H1 (cell line): Measurements from ENCODE around the gene EXOC6. TPM values are rescaled to one million over a fixed set of nuclear protein-coding genes. Genes with fewer than 3 reads are reported as not detected.
A peak's percentile ranks its signal among the peaks of the same experiment; 100 is the strongest.

Experiments used
- CTCF ChIA-PET: fragments of 300-600 bp; sonication (Branson Sonifier 250); formaldehyde crosslinking; loops from one replicate; lab custom pipeline; 2021; ENCODE audit not compliant: partially characterized antibody; lab: Charles Lee
- POLR2A ChIA-PET: fragments of 300-600 bp; sonication (Branson Sonifier 250); formaldehyde crosslinking; loops from one replicate; lab custom pipeline; 2021; ENCODE audit warnings: inconsistent platforms; ENCODE audit not compliant: partially characterized antibody; lab: Charles Lee
- DNase-seq, 2 experiments: peaks; one replicate each; pipeline versions ENCODE4 v3.0.0 to v3.0.0-alpha.2; 2010 to 2022; ENCODE audit warnings: low spot score in 2 of 2, low read depth in 1 of 2, mixed read lengths in 1 of 2
- FAIRE-seq: peaks from 2 replicates; lab custom pipeline; 2011; peaks lifted over from hg19 to GRCh38; lab: Jason Lieb, UNC
- H2AFZ ChIP-seq: 2 replicates; pipeline ENCODE4 v1.8.1; 2012; ENCODE audit warnings: low read length, inconsistent platforms
- H2AK5ac ChIP-seq: 2 replicates; pipeline ENCODE4 v1.6.1; 2013; ENCODE audit warnings: low read depth, low read length
- H2BK120ac ChIP-seq: replicated peaks from 2 replicates; pipeline ENCODE3; 2013; ENCODE audit warnings: low read depth, low read length, inconsistent platforms
- H2BK12ac ChIP-seq: 2 replicates; pipeline ENCODE4 v1.6.1; 2013; ENCODE audit warnings: low read depth, low read length
- H2BK15ac ChIP-seq: 2 replicates; pipeline ENCODE4 v1.6.1; 2013; ENCODE audit warnings: low read length
- H2BK20ac ChIP-seq: 2 replicates; pipeline ENCODE4 v1.6.1; 2013; ENCODE audit warnings: low read length
- H2BK5ac ChIP-seq: 2 replicates; pipeline ENCODE4 v1.6.1; 2013; ENCODE audit warnings: low read depth, low read length
- H3K14ac ChIP-seq: 2 replicates; pipeline ENCODE4 v1.6.1; 2013; ENCODE audit warnings: inconsistent platforms; ENCODE audit not compliant: insufficient read length
- H3K18ac ChIP-seq: 2 replicates; pipeline ENCODE4 v1.6.1; 2013; ENCODE audit warnings: low read length; ENCODE audit errors: extremely low read depth
- H3K23ac ChIP-seq: 2 replicates; pipeline ENCODE4 v1.6.1; 2013; ENCODE audit warnings: inconsistent platforms; ENCODE audit not compliant: insufficient read length
- H3K23me2 ChIP-seq: 2 replicates; pipeline ENCODE4 v1.6.1; 2013; ENCODE audit warnings: low read depth, low read length
- H3K27ac ChIP-seq: 2 replicates; pipeline ENCODE4 v1.6.1; 2011; ENCODE audit warnings: low read depth, low read length, inconsistent platforms
- H3K27me3 ChIP-seq, 4 experiments: replicated peaks in 1 of 4; 1 replicate in 1 of 4; 2 replicates in 3 of 4; pipeline versions ENCODE4 v1.6.1 to v1.8.1; 2011 to 2013; ENCODE audit warnings: low read length in 3 of 4, mild to moderate bottlenecking in 3 of 4, inconsistent platforms in 2 of 4, mixed read lengths in 2 of 4, moderate library complexity in 1 of 4; ENCODE audit not compliant: control insufficient read depth in 3 of 4, insufficient read depth in 3 of 4; ENCODE audit errors: extremely low read depth in 1 of 4
- H3K36me3 ChIP-seq, 4 experiments: 2 replicates each; pipeline versions ENCODE4 v1.6.1 to v1.8.1; 2011 to 2013; ENCODE audit warnings: mild to moderate bottlenecking in 4 of 4, low read length in 3 of 4, moderate library complexity in 2 of 4, control low read depth in 1 of 4, inconsistent platforms in 1 of 4; ENCODE audit not compliant: insufficient read depth in 4 of 4, control insufficient read depth in 2 of 4
- H3K4ac ChIP-seq: replicated peaks from 2 replicates; pipeline ENCODE3; 2013; ENCODE audit warnings: low read length, low read depth, mixed read lengths, inconsistent platforms; ENCODE audit not compliant: insufficient read length
- H3K4me1 ChIP-seq, 4 experiments: replicated peaks in 1 of 4; 1 replicate in 1 of 4; 2 replicates in 3 of 4; pipeline versions ENCODE4 v1.6.1 to v1.8.1; 2011 to 2013; ENCODE audit warnings: low read length in 3 of 4, inconsistent platforms in 2 of 4, mixed read lengths in 1 of 4; ENCODE audit not compliant: insufficient read depth in 4 of 4, control insufficient read depth in 3 of 4
- H3K4me2 ChIP-seq, 2 experiments: 2 replicates each; pipeline versions ENCODE4 v1.6.1 to v1.8.1; 2011 to 2013; ENCODE audit warnings: low read depth in 2 of 2, low read length in 2 of 2, control low read depth in 1 of 2, inconsistent platforms in 1 of 2, mild to moderate bottlenecking in 1 of 2; ENCODE audit not compliant: insufficient read depth in 1 of 2
- H3K4me3 ChIP-seq, 4 experiments: fragments of 200-600, 300-600 bp in 1 of 4; sonication (generic), shearing (Covaris generic), sonication (Bioruptor Twin) in 1 of 4; 2 replicates each; pipeline versions ENCODE4 v1.5.1 to v1.8.1; 2011 to 2016; ENCODE audit warnings: low read length in 4 of 4, low read depth in 3 of 4, control low read depth in 2 of 4, inconsistent platforms in 2 of 4, mild to moderate bottlenecking in 2 of 4, mixed read lengths in 1 of 4, moderate library complexity in 1 of 4; ENCODE audit not compliant: insufficient read depth in 2 of 4; ENCODE audit errors: extremely low read depth in 1 of 4
- H3K56ac ChIP-seq: replicated peaks from 2 replicates; pipeline ENCODE3; 2013; ENCODE audit warnings: low read depth, mild to moderate bottlenecking, mixed read lengths, low read length, inconsistent platforms; ENCODE audit not compliant: insufficient read length
- H3K79me1 ChIP-seq: 2 replicates; pipeline ENCODE4 v1.6.1; 2013; ENCODE audit warnings: low read depth, low read length, control low read depth
- H3K79me2 ChIP-seq, 2 experiments: 2 replicates each; pipeline versions ENCODE4 v1.6.1 to v1.8.1; 2012 to 2013; ENCODE audit warnings: low read length in 2 of 2, mild to moderate bottlenecking in 2 of 2, inconsistent platforms in 1 of 2; ENCODE audit not compliant: insufficient read depth in 2 of 2, control insufficient read depth in 1 of 2
- H3K9ac ChIP-seq, 4 experiments: replicated peaks in 1 of 4; 1 replicate in 1 of 4; 2 replicates in 3 of 4; pipeline versions ENCODE4 v1.6.1 to v1.8.1; 2011 to 2013; ENCODE audit warnings: low read depth in 3 of 4, low read length in 3 of 4, control low read depth in 2 of 4, mild to moderate bottlenecking in 2 of 4, moderate library complexity in 2 of 4, inconsistent platforms in 1 of 4; ENCODE audit errors: extremely low read depth in 1 of 4
- H3K9me3 ChIP-seq, 2 experiments: 2 replicates each; pipeline versions ENCODE4 v1.6.1 to v1.8.1; 2012 to 2013; ENCODE audit warnings: mild to moderate bottlenecking in 2 of 2, moderate library complexity in 2 of 2, control low read depth in 1 of 2, inconsistent platforms in 1 of 2, low read depth in 1 of 2, low read length in 1 of 2, mixed read lengths in 1 of 2; ENCODE audit not compliant: insufficient read depth in 2 of 2
- H4K20me1 ChIP-seq, 2 experiments: replicated peaks in 1 of 2; 2 replicates each; pipeline versions ENCODE3 to v1.8.1; 2011 to 2013; ENCODE audit warnings: inconsistent platforms in 2 of 2, low read length in 2 of 2, mild to moderate bottlenecking in 1 of 2; ENCODE audit not compliant: insufficient read depth in 2 of 2, control insufficient read depth in 1 of 2
- H4K5ac ChIP-seq: 2 replicates; pipeline ENCODE4 v1.6.1; 2013; ENCODE audit warnings: low read length, low read depth, mixed read lengths, inconsistent platforms; ENCODE audit not compliant: insufficient read length
- H4K8ac ChIP-seq: 2 replicates; pipeline ENCODE4 v1.8.0; 2013; ENCODE audit warnings: mild to moderate bottlenecking, moderate library complexity, low read length, inconsistent platforms; ENCODE audit not compliant: insufficient read depth; ENCODE audit errors: extremely low read depth
- H4K91ac ChIP-seq: replicated peaks from 2 replicates; pipeline ENCODE3; 2013; ENCODE audit warnings: low read length, mixed read lengths, inconsistent platforms; ENCODE audit not compliant: insufficient read length
- CBX5 ChIP-seq: fragments of 300-800, 300-1000 bp; sonication (generic); IDR thresholded peaks from 2 replicates; pipeline ENCODE4 v1.7.1; 2016; ENCODE audit warnings: antibody characterized with exemption, low read length, low read depth
- FOSL1 ChIP-seq: IDR thresholded peaks from 2 replicates; pipeline ENCODE4 v1.6.1; 2011; ENCODE audit warnings: mild to moderate bottlenecking, low read depth, low read length, moderate library complexity; ENCODE audit not compliant: insufficient read depth
- GABPA ChIP-seq: IDR thresholded peaks from 2 replicates; pipeline ENCODE4 v1.6.1; 2011; ENCODE audit warnings: mild to moderate bottlenecking, low read length, moderate library complexity, borderline replicate concordance; ENCODE audit not compliant: insufficient read depth
- KDM5A ChIP-seq: fragments of 200-600 bp; IDR thresholded peaks from 2 replicates; pipeline ENCODE4 v1.7.1; 2012; ENCODE audit warnings: mild to moderate bottlenecking, low read length, inconsistent platforms, mixed read lengths
- MAFK ChIP-seq: IDR thresholded peaks from 2 replicates; pipeline ENCODE4 v1.6.1; 2012; ENCODE audit warnings: low read depth, mild to moderate bottlenecking, improper control_type of control experiment, low read length
- POLR2AphosphoS5 ChIP-seq: IDR thresholded peaks from 2 replicates; pipeline ENCODE4 v1.6.1; 2011; ENCODE audit warnings: low read depth, low read length
- POU5F1 ChIP-seq: IDR thresholded peaks from 2 replicates; pipeline ENCODE4 v1.6.1; 2011; ENCODE audit warnings: low read depth, mild to moderate bottlenecking, low read length, moderate library complexity
- SIRT6 ChIP-seq: IDR thresholded peaks from one replicate; pipeline ENCODE4 v1.7.1; 2012; ENCODE audit warnings: low read length, inconsistent platforms
- SIX5 ChIP-seq: IDR thresholded peaks from 2 replicates; pipeline ENCODE4 v1.6.1; 2011; ENCODE audit warnings: mild to moderate bottlenecking, low read depth, low read length
- WGBS, 2 experiments: shearing (Covaris generic) in 1 of 2; methylation state at CpG; one replicate each; pipeline versions ENCODE4 v1.1.6 to v1.1.7; 2013 to 2015; ENCODE audit warnings: low lambda C conversion rate in 2 of 2, mixed read lengths in 2 of 2, inconsistent platforms in 1 of 2, low coverage in 1 of 2, missing lambda C conversion rate in 1 of 2; ENCODE audit not compliant: insufficient replicate concordance in 2 of 2, insufficient coverage in 1 of 2, insufficient read length in 1 of 2; ENCODE audit errors: extremely low coverage in 1 of 2, missing lambda C conversion rate in 1 of 2; 5-methylcytosine and 5-hydroxymethylcytosine counted together
- polyA plus RNA-seq, 7 experiments: library from polyadenylated mRNA; depleted of rRNA in 3 of 7; stranded (reverse) in 5 of 7; unstranded in 2 of 7; fragments of >200 nt in 5 of 7; fragments of 200-250 nt in 2 of 7; gene quantifications; 1 replicate in 5 of 7; 2 replicates in 1 of 7; 4 replicates in 1 of 7; pipeline versions ENCODE4 v1.2.1 to v1.2.3, GENCODE V29; 2011 to 2013; ENCODE audit warnings: missing spikeins in 2 of 7, mixed read lengths in 2 of 7
- total RNA-seq: library from RNA; stranded (reverse); fragmentation: NEBNext Ultra II Directional; extraction: Animal tissue kit (Norgen Biotek cat#: 25700); gene quantifications from 2 replicates; pipeline ENCODE4 v1.2.1, GENCODE V29; 2021

EXOC6 gene
- total and polyA plus RNA-seq, 2 of the 8 experiments (the other 6 are each of a cell fraction or from before 2014, with no cell fraction given), result 1.7 to 4.5 TPM

DNA sequence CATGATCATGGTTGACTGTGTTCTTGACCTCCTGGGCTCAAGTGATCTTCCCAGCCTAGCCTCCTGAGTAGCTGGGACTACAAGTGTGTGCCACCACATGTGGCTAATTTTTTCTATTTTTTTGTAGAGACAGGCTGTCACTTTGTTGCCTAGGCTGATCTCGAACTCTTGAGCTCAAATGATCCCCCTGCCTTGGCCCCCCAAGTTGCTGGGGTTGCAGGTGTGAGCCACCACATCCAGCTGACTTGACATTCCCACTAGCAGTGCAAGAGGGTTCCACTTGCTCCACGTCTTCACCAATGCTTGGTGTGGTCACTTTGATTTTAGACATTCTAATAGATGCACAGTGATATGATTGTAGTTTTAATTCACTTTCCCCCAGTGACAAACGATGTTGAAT lies 250.5 kb downstream of the EXOC6 start:
- DNase-seq, result no peak
- H3K79me2 ChIP-seq, result no peaks in the 10 kb centered on the region
- ChIA-PET POLR2A (no interaction called here), CTCF (interaction anchor here (0.9 to 2.3 kb wide), 2 partner anchors 17 to 185 kb away, joined by 3 to 10 read pairs; no protein-coding TSS in a partner anchor)
- H3K4ac ChIP-seq, result no peak overlapping the region
- no peak overlapping the region for H3K9ac ChIP-seq
- H3K27ac ChIP-seq, result no peak overlapping the region
- no peak overlapping the region for H3K4me2 ChIP-seq
- no peak overlapping the region for H3K4me3 ChIP-seq
- H2BK12ac ChIP-seq, result no peak overlapping the region
- peaks cover 0 to 2% (median 0%) of the 10 kb centered on the region in 4 experiments; a peak in 1 of 7 replicates for H3K4me1 ChIP-seq
- H4K20me1 ChIP-seq, result no peaks in the 10 kb centered on the region
- H4K8ac ChIP-seq, result peak overlapping the region; percentile 57; the same call in 1 of the 2 replicates
- no peak overlapping the region for H2AFZ ChIP-seq
- H2AK5ac ChIP-seq, result no peak overlapping the region
- H3K79me1 ChIP-seq, result no peaks in the 10 kb centered on the region
- TF ChIP-seq CBX5, result no peak
- TF ChIP-seq SIX5, result no peak
- no peak for TF ChIP-seq POLR2AphosphoS5
- no peak for TF ChIP-seq KDM5A
- no peak for TF ChIP-seq FOSL1
- TF ChIP-seq SIRT6, result no peak
- TF ChIP-seq MAFK, result no peak
- TF ChIP-seq GABPA, result no peak
- no peak for TF ChIP-seq POU5F1
- H3K23me2 ChIP-seq, result no peaks in the 10 kb centered on the region
- WGBS, 2 experiments, result 90% methylated on average over 3 of the region's 3 CpGs; no CpG with 5 or more reads in 1 of the 2 experiments
- H3K36me3 ChIP-seq, result no peaks in the 10 kb centered on the region
- H3K9me3 ChIP-seq, result no peaks in the 10 kb centered on the region
- no peak overlapping the region for H2BK20ac ChIP-seq
- no peak overlapping the region for H3K56ac ChIP-seq
- no peak overlapping the region for H3K23ac ChIP-seq
- H4K5ac ChIP-seq, result no peak overlapping the region
- no peak overlapping the region for H2BK15ac ChIP-seq
- H2BK5ac ChIP-seq, result no peak overlapping the region
- H3K18ac ChIP-seq, result no peak overlapping the region
- no peak for FAIRE-seq
- H3K27me3 ChIP-seq, result no peaks in the 10 kb centered on the region
- no peak overlapping the region for H2BK120ac ChIP-seq
- H3K14ac ChIP-seq, result no peak overlapping the region
- no peak overlapping the region for H4K91ac ChIP-seq
